IPS-20b (cell line): ENCODE measurements around the gene AGFG2.

Source experiments
- H3K27ac ChIP-seq: one replicate; pipeline ENCODE4 v1.5.1; 2013; ENCODE audit warnings: low read length
- H3K27me3 ChIP-seq: 2 replicates; pipeline ENCODE4 v1.6.1; 2013; ENCODE audit warnings: mild to moderate bottlenecking, low read length, inconsistent platforms; ENCODE audit not compliant: insufficient read depth
- H3K36me3 ChIP-seq: 2 replicates; pipeline ENCODE4 v1.6.1; 2013; ENCODE audit warnings: low read depth, mild to moderate bottlenecking, inconsistent platforms, low read length, moderate library complexity; ENCODE audit not compliant: insufficient read depth
- H3K4me1 ChIP-seq: 2 replicates; pipeline ENCODE4 v1.6.1; 2013; ENCODE audit warnings: mild to moderate bottlenecking, control low read depth, inconsistent platforms, low read length, moderate library complexity; ENCODE audit not compliant: insufficient read depth
- H3K4me3 ChIP-seq: 2 replicates; pipeline ENCODE4 v1.5.1; 2013; ENCODE audit warnings: mild to moderate bottlenecking, low read length, inconsistent platforms
- H3K9ac ChIP-seq: 2 replicates; pipeline ENCODE4 v1.6.1; 2013; ENCODE audit warnings: low read depth, mild to moderate bottlenecking, inconsistent platforms, low read length, moderate library complexity
- H3K9me3 ChIP-seq: 2 replicates; pipeline ENCODE4 v1.6.1; 2013; ENCODE audit warnings: mild to moderate bottlenecking, low read depth, low read length, inconsistent platforms; ENCODE audit not compliant: insufficient read depth

The AGFG2 gene

GRCh38 chr7:100584683-100585510, 45.9 kb downstream of the AGFG2 start:
- H3K4me1 ChIP-seq, result peaks cover 11% of the 10 kb centered on the region; the same call in 1 of the 2 replicates
- H3K9ac ChIP-seq, result peak overlapping the region; percentile 88; the same call in 1 of the 2 replicates
- H3K36me3 ChIP-seq, result peaks cover 27% of the 10 kb centered on the region
- H3K27me3 ChIP-seq, result peaks cover under 1% of the 10 kb centered on the region; the same call in 1 of the 2 replicates
- no peak overlapping the region for H3K27ac ChIP-seq
- no peaks in the 10 kb centered on the region for H3K9me3 ChIP-seq
- H3K4me3 ChIP-seq, result peak overlapping the region; percentile 88

GRCh38 chr7:100585511-100586265, 46.7 kb downstream of the AGFG2 start, which contains the start of gene LRCH4:
Gene LRCH4 (minus strand): TSS chr7:100586129. CDS start chr7:100586100, 29 bp downstream.
- peaks cover 9% of the 10 kb centered on the region; the same call in 1 of the 2 replicates for H3K27me3 ChIP-seq
- H3K9me3 ChIP-seq, result no peaks in the 10 kb centered on the region
- H3K36me3 ChIP-seq, result peaks cover 19% of the 10 kb centered on the region
- peak within 1 kb of the TSS; percentile 88; the same call in 1 of the 2 replicates for H3K9ac ChIP-seq
- H3K4me1 ChIP-seq, result peaks cover 11% of the 10 kb centered on the region; the same call in 1 of the 2 replicates
- peak within 1 kb of the TSS; percentile 88 for H3K4me3 ChIP-seq
- peak within 1 kb of the TSS; percentile 42 for H3K27ac ChIP-seq

DNA sequence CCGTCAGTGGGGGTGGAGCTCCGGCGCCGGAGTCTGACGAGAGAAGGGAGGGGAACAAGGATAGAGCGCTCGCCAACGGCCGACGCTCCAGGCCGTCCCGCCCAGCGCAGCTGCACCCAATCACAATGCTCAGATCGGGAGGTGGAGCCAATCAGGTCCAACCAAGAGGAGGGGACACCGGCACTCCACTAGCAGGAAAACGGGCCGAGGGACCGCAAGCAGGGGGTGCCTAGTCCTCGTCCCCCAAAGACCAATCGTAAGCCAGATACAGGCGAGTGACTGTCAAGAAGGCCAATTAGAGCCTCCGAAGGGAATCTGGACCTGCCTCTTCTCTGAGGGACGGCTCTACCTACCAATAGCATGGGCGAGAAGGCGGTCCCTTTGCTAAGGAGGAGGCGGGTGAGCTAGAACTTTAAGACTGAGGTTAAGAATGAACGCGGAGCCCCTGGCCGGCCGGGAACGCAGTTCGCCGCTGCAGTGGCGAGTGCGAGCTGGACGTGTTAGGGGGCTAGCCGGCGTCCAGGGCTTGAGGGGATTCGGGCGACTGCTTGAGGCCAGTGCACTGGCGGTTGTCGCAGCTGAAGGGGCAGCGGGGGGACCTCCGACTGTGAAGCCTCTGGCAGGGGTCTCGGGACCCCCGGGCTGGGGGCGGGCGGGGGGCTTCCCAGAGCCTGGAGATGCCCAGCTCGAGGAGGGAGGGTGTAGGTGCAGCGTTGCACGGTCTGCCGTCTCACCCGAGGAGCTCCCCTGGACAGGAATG, 47.4 kb downstream of the AGFG2 start, which contains the start of gene FBXO24:
TSS of gene FBXO24 (plus strand) at position 63 of the 760 bp plus-strand sequence. CDS start at position 361, 298 bp downstream.
- H3K9ac ChIP-seq, result peak within 1 kb of the TSS; percentile 88; the same call in 1 of the 2 replicates
- H3K4me3 ChIP-seq, result peak within 1 kb of the TSS; percentile 88
- H3K9me3 ChIP-seq, result no peaks in the 10 kb centered on the region
- H3K27me3 ChIP-seq, result peaks cover 13% of the 10 kb centered on the region; the same call in 1 of the 2 replicates
- peaks cover 12% of the 10 kb centered on the region for H3K36me3 ChIP-seq
- peak within 1 kb of the TSS; percentile 42 for H3K27ac ChIP-seq
- peaks cover 11% of the 10 kb centered on the region; the same call in 1 of the 2 replicates for H3K4me1 ChIP-seq

DNA sequence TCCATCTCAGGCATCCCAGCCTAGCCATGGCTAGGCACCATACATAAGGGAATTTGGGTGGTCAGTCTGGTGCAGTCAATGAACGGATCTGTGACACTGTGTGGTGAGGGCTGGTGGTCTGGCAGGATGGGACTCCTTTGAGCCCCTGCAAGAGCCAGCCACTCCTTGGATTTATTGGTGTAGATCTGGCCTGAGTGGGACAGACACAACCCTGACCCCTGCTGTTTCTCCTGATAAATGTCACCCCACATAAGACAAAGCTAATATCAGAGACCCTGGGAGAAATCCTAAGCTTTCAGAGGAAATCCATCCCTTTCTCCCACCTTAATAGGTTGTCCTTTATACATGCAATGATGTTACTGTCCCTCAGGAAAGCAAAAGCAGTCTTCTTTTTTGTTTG, 49.4 kb downstream of the AGFG2 start:
- H3K4me3 ChIP-seq, result no peak overlapping the region
- H3K4me1 ChIP-seq, result peaks cover 10% of the 10 kb centered on the region; the same call in 1 of the 2 replicates
- H3K36me3 ChIP-seq, result no peaks in the 10 kb centered on the region
- H3K27ac ChIP-seq, result no peak overlapping the region
- H3K9me3 ChIP-seq, result no peaks in the 10 kb centered on the region
- H3K9ac ChIP-seq, result no peak overlapping the region
- H3K27me3 ChIP-seq, result peaks cover 17% of the 10 kb centered on the region; the same call in 1 of the 2 replicates

DNA sequence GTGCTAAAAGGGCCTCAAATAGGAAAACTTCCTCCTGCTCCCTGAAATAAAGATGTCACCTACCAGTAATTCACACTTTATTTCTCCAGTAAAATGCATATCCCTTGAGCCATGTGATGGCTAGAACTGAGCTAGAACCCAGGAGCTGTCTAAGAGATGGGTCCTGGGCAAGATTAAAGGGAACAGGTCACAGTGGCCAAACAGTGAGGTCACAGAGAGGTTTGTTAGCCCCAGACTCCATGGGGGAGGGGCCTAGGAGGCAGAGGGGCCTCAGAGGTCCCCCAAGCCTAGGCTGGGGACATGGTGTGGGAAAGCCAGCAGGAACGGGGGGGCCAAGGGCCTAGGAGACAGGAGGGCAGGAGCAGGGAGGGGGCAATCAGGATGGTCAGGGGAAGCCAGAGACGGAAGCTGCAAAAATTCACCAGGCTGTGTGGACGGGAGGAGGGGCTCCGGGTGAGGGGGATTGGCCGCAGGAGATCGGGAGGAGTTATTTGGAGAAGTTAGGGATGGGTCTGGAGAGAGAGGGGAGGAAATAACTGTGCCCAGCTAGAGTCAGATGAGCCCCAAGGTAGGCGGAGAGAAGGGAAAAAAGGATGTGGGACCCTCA, 50.4 kb downstream of the AGFG2 start:
- H3K9me3 ChIP-seq, result no peaks in the 10 kb centered on the region
- peak overlapping the region; percentile 53; the same call in 1 of the 2 replicates for H3K4me3 ChIP-seq
- H3K9ac ChIP-seq, result no peak overlapping the region
- peaks cover 17% of the 10 kb centered on the region; the same call in 1 of the 2 replicates for H3K27me3 ChIP-seq
- no peak overlapping the region for H3K27ac ChIP-seq
- peaks cover 2% of the 10 kb centered on the region; the same call in 1 of the 2 replicates for H3K4me1 ChIP-seq
- no peaks in the 10 kb centered on the region for H3K36me3 ChIP-seq

GRCh38 chr7:100590077-100590737, 51.2 kb downstream of the AGFG2 start:
- Histone ChIP-seq H3K36me3 (no peaks in the 10 kb centered on the region), H3K27ac (no peak overlapping the region), H3K9me3 (no peaks in the 10 kb centered on the region), H3K4me1 (no peaks in the 10 kb centered on the region), H3K27me3 (peaks cover 17% of the 10 kb centered on the region; the same call in 1 of the 2 replicates), H3K9ac (no peak overlapping the region), H3K4me3 (peak overlapping the region; percentile 53; the same call in 1 of the 2 replicates)

GRCh38 chr7:100591596-100591995, 52.6 kb downstream of the AGFG2 start:
- Histone ChIP-seq H3K27ac (no peak overlapping the region), H3K4me3 (no peak overlapping the region), H3K9ac (no peak overlapping the region), H3K36me3 (no peaks in the 10 kb centered on the region), H3K4me1 (no peaks in the 10 kb centered on the region), H3K27me3 (peaks cover 17% of the 10 kb centered on the region; the same call in 1 of the 2 replicates), H3K9me3 (no peaks in the 10 kb centered on the region)

GRCh38 chr7:100595188-100595587, 56.2 kb downstream of the AGFG2 start:
- Histone ChIP-seq H3K9me3 (no peaks in the 10 kb centered on the region), H3K27ac (no peak overlapping the region), H3K9ac (no peak overlapping the region)

DNA sequence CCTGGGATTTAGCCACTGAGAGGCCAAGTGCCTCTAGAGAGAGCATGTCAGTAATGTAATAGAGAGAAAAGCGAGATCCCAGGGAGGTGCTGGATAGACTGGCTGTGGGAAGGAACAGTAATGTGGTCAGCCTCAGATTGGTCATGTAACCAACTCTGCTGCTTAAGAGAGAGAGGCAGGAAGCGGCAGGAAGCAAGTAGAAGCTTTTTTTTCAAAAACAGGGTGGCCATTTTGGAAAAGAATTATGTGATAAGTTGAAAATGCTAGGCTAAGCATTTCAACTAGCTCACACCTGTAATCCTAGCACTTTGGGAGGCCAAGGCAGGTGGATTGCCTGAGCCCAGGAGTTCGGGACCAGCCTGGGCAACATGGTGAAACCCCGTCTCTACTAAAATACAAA, 59.4 kb downstream of the AGFG2 start:
- H3K4me3 ChIP-seq, result no peak overlapping the region
- no peak overlapping the region for H3K9ac ChIP-seq
- H3K27me3 ChIP-seq, result no peaks in the 10 kb centered on the region
- no peak overlapping the region for H3K27ac ChIP-seq
- no peaks in the 10 kb centered on the region for H3K9me3 ChIP-seq
- peaks cover 17% of the 10 kb centered on the region; the same call in 1 of the 2 replicates for H3K4me1 ChIP-seq
- no peaks in the 10 kb centered on the region for H3K36me3 ChIP-seq

More at GRCh38 chr7:100595188-100595587, 56.2 kb downstream of the AGFG2 start:
- Histone ChIP-seq H3K27me3 (peaks cover 13% of the 10 kb centered on the region; the same call in 1 of the 2 replicates), H3K4me3 (no peak overlapping the region), H3K36me3 (no peaks in the 10 kb centered on the region), H3K4me1 (no peaks in the 10 kb centered on the region)
